HepG2 (cell line): ENCODE data around the gene BASP1. TPM values are rescaled to one million over a fixed set of nuclear protein-coding genes. Genes with fewer than 3 reads are reported as not detected.

ENCODE experiments used
- ATAC-seq: fragments of 200-7000 bp; cut with Tn5 transposase; 3 replicates; pipeline ENCODE4 v1.9.1; 2020; ENCODE audit warnings: mild to moderate bottlenecking, moderate library complexity
- BruUV-seq: library from RNA; stranded (reverse); fragments of 400-500 nt; replicated peaks from 2 replicates; lab custom pipeline; 2021; lab: Mats Ljungman, UMichigan
- CTCF ChIA-PET: fragments of 300-600 bp; formaldehyde crosslinking; extraction: SDS; loops from one replicate; lab custom pipeline; 2021; ENCODE audit warnings: low total read pairs, inconsistent platforms, low intra/inter-chr PET ratio; lab: Yijun Ruan, JAX
- POLR2A ChIA-PET: fragments of 350-600 bp; sonication (Branson Sonifier 250); formaldehyde crosslinking; loops from one replicate; lab custom pipeline; 2020; ENCODE audit warnings: antibody characterized with exemption, inconsistent platforms; lab: Yijun Ruan, JAX
- DNase-seq: peaks from one replicate; pipeline ENCODE4 v3.0.0-alpha.2; 2015; ENCODE audit warnings: low spot score
- FAIRE-seq: peaks from 3 replicates; lab custom pipeline; 2011; peaks lifted over from hg19 to GRCh38; lab: Jason Lieb, UNC
- H2AFZ ChIP-seq: one replicate; pipeline ENCODE4 v1.6.1; 2011; ENCODE audit warnings: low read length, inconsistent platforms
- H3K27ac ChIP-seq: fragments of 300-600 bp; 3 replicates; pipeline ENCODE4 v1.8.0; 2011; ENCODE audit warnings: mixed run types, mild to moderate bottlenecking, mixed read lengths, low read length, inconsistent platforms; ENCODE audit not compliant: insufficient read depth; ENCODE audit errors: extremely low read length
- H3K27me3 ChIP-seq, 2 experiments: fragments of 200-600 bp in 1 of 2; 2 replicates in 1 of 2; 3 replicates in 1 of 2; pipeline versions ENCODE4 v1.6.0 to v1.8.0; 2011; ENCODE audit warnings: low read length in 2 of 2, mild to moderate bottlenecking in 2 of 2, moderate library complexity in 2 of 2, inconsistent platforms in 1 of 2; ENCODE audit not compliant: insufficient read depth in 2 of 2, control insufficient read depth in 1 of 2
- H3K36me3 ChIP-seq, 2 experiments: fragments of 200-600 bp in 1 of 2; replicated peaks in 1 of 2; 2 replicates in 1 of 2; 3 replicates in 1 of 2; pipeline versions ENCODE4 v1.5.1 to v1.8.0; 2011; ENCODE audit warnings: low read length in 2 of 2, inconsistent platforms in 1 of 2; ENCODE audit not compliant: insufficient read depth in 2 of 2, control insufficient read depth in 1 of 2
- H3K4me1 ChIP-seq: 2 replicates; pipeline ENCODE4 v1.5.1; 2012; ENCODE audit warnings: low read length, inconsistent platforms; ENCODE audit not compliant: insufficient read depth
- H3K4me2 ChIP-seq: 2 replicates; pipeline ENCODE4 v1.6.0; 2011; ENCODE audit warnings: low read depth, low read length, inconsistent platforms
- H3K4me3 ChIP-seq, 3 experiments: fragments of 200-600 bp in 1 of 3; sonication (generic), shearing (Covaris generic) in 1 of 3; replicated peaks in 1 of 3; 2 replicates each; pipeline ENCODE4 v1.5.1; 2011 to 2016; ENCODE audit warnings: low read length in 3 of 3, inconsistent platforms in 2 of 3, low read depth in 2 of 3, mild to moderate bottlenecking in 2 of 3, control low read depth in 1 of 3, mixed read lengths in 1 of 3; ENCODE audit not compliant: insufficient read depth in 1 of 3
- H3K79me2 ChIP-seq: one replicate; pipeline ENCODE4 v1.6.1; 2011; ENCODE audit warnings: low read length, inconsistent platforms; ENCODE audit not compliant: insufficient read depth
- H3K9ac ChIP-seq: 2 replicates; pipeline ENCODE4 v1.6.0; 2011; ENCODE audit warnings: mild to moderate bottlenecking, low read depth, low read length, inconsistent platforms; ENCODE audit not compliant: insufficient read depth
- H3K9me3 ChIP-seq: 2 replicates; pipeline ENCODE4 v1.5.1; 2012; ENCODE audit warnings: mild to moderate bottlenecking, low read length
- H4K20me1 ChIP-seq: 2 replicates; pipeline ENCODE4 v1.6.0; 2011; ENCODE audit warnings: inconsistent platforms, mild to moderate bottlenecking, low read length, moderate library complexity; ENCODE audit not compliant: insufficient read depth
- FOXO4 ChIP-seq: sonication (generic); formaldehyde crosslinking; conservative IDR thresholded peaks from 2 replicates; pipeline ENCODE4 v1.8.1; 2023; ENCODE audit warnings: missing genetic modification reagents
- MAFF ChIP-seq: IDR thresholded peaks from 2 replicates; pipeline ENCODE4 v1.6.1; 2011; ENCODE audit warnings: low read depth, low read length, improper control_type of control experiment
- NFE2L2 ChIP-seq: fragments of 150-350 bp; IDR thresholded peaks from 2 replicates; pipeline ENCODE4 v1.6.1; 2014; ENCODE audit warnings: low read length
- SOX6 ChIP-seq, 2 experiments: fragments of 450-650 bp in 1 of 2; sonication (generic) in 1 of 2; formaldehyde crosslinking in 1 of 2; IDR thresholded peaks; 2 replicates each; pipeline versions ENCODE4 v1.4.0 to v1.6.1; 2017 to 2020; ENCODE audit warnings: antibody characterized with exemption in 1 of 2, mild to moderate bottlenecking in 1 of 2, missing genetic modification reagents in 1 of 2
- THAP11 ChIP-seq: IDR thresholded peaks from 2 replicates; pipeline ENCODE4 v1.6.1; 2016; ENCODE audit warnings: missing biosample characterization, missing genetic modification reagents
- THAP9 ChIP-seq: sonication (generic); formaldehyde crosslinking; IDR thresholded peaks from 2 replicates; pipeline ENCODE4; 2020; ENCODE audit warnings: missing genetic modification reagents, mild to moderate bottlenecking, borderline replicate concordance
- U2AF1 ChIP-seq: fragments of 200-400 bp; formaldehyde crosslinking; optimal IDR thresholded peaks from 2 replicates; pipeline ENCODE3; 2017; ENCODE audit warnings: mild to moderate bottlenecking, low read depth, low read length
- ZMYM3 ChIP-seq: sonication (generic); formaldehyde crosslinking; IDR thresholded peaks from 2 replicates; pipeline ENCODE4 v1.5.1; 2020; ENCODE audit warnings: mild to moderate bottlenecking, missing genetic modification reagents
- WGBS: methylation state at CpG from one replicate; pipeline ENCODE4 v1.1.6; 2017; ENCODE audit warnings: low lambda C conversion rate; 5-methylcytosine and 5-hydroxymethylcytosine counted together
- in situ Hi-C: cut with HindIII; loops from 2 replicates; pipeline ENCODE4 v1.10.0; 2017; ENCODE audit warnings: low pct_unique_long_range_greater_than_20kb; ENCODE audit not compliant: extremely low pct_ligation_motif_present
- intact Hi-C: fragments of 100-400 bp; cut with micrococcal nuclease; formaldehyde crosslinking; loops from one replicate; pipeline ENCODE4 v1.10.0; 2022; ENCODE audit not compliant: unreplicated experiment
- polyA plus RNA-seq, 8 experiments: library from polyadenylated mRNA; depleted of rRNA in 3 of 8; stranded (reverse) in 7 of 8; unstranded in 1 of 8; fragments of >200 nt; fragmentation: Illumina TruSeq in 4 of 8; extraction: Trizol in 4 of 8; gene quantifications; 2 replicates each; pipeline versions ENCODE4 v1.2.1 to v1.2.3, GENCODE V29; 2011 to 2016; ENCODE audit warnings: low read depth in 4 of 8, missing spikeins in 1 of 8, mixed read lengths in 1 of 8; ENCODE audit not compliant: insufficient read depth in 1 of 8
- total RNA-seq, 5 experiments: library from RNA; depleted of rRNA; stranded (reverse); fragments of >200 nt; fragmentation: Illumina TruSeq; extraction: Trizol; gene quantifications; 2 replicates each; pipeline ENCODE4 v1.2.3, GENCODE V29; 2016; ENCODE audit warnings: low read depth in 1 of 5

The BASP1 gene
- total and polyA plus RNA-seq, 2 of the 13 experiments (the other 11 are each of a cell fraction or from before 2014, with no cell fraction given): 0.04 TPM; not detected in 1

- in situ Hi-C loops: no loop called here
- H3K4me1 ChIP-seq: no peaks in the 10 kb centered on the region
- FAIRE-seq (no peak), ATAC-seq (no peak), DNase-seq (no peak)
- H3K27me3 ChIP-seq: peaks cover 0 to 14% of the 10 kb centered on the region in 2 experiments; a peak in 2 of 5 replicates
- no peaks in the 10 kb centered on the region for H4K20me1 ChIP-seq
- no peak overlapping the region for H3K4me2 ChIP-seq
- no peaks in the 10 kb centered on the region for H3K36me3 ChIP-seq
- H2AFZ ChIP-seq: no peak overlapping the region
- no peak overlapping the region for H3K27ac ChIP-seq
- H3K9ac ChIP-seq: no peak overlapping the region
- H3K4me3 ChIP-seq: no peak overlapping the region
- no TSS peak for BruUV-seq
- H3K79me2 ChIP-seq: no peaks in the 10 kb centered on the region
- ChIA-PET POLR2A (no interaction called here), CTCF (no interaction called here)
- intact Hi-C loops: no loop called here
- no peaks in the 10 kb centered on the region for H3K9me3 ChIP-seq
- TF ChIP-seq ZMYM3 (no peak), U2AF1 (no peak), MAFF (no peak), FOXO4 (no peak), SOX6 (IDR thresholded peaks at IDR 0.05) (no peak), SOX6 (CRISPR knock-in tag; IDR thresholded peaks at IDR 0.05) (no peak), THAP11 (CRISPR knock-in tag) (no peak), THAP9 (no peak), NFE2L2 (no peak)
- WGBS: 11% methylated on average over 9 of the region's 9 CpGs
Observed at GRCh38 chr5:17232405-17232804, 15.0 kb downstream of the BASP1 start.
